GM12874 (cell line): ENCODE results near the gene WWOX.

Experiments used
- TF ChIP-seq, protein P1 (sequence below): IDR thresholded peaks from 2 replicates; pipeline ENCODE4 v1.5.1; 2011; ENCODE audit warnings: low read depth, mild to moderate bottlenecking, control low read depth, low read length, moderate library complexity; ENCODE audit not compliant: insufficient read depth

The WWOX gene

DNA sequence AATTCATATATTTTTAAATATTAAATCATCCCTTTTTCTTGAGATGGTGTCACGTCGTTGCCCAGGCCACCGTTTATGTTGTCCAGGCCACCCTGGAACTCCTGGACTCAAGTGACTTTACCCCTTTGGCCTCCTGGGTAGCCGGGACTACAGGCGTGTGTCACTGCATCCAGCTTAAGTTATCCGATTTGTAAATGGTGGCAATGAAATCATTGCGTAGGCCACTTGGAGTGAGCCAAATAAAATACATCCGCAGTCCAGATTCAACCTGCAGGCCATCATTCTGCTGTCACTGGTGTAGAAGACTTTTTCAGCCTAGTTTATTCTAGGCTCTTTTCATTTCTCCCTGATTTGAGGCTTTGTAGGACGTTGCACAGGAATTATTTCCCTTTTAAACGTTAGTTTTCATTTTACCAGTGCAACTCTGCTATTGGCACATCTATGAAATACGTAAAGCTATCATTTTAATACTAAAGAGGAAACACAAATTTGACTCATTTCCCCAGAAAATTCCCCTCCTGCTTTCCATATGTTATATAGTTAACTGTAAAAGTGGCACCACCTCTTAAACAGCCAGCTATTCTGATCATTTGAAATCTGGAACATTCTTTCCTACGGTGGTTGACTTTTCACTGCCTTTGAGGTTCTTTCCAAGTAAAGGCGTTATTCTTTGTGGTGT is 1051.3 kb downstream of the WWOX start:
- TF ChIP-seq, protein P1, sequence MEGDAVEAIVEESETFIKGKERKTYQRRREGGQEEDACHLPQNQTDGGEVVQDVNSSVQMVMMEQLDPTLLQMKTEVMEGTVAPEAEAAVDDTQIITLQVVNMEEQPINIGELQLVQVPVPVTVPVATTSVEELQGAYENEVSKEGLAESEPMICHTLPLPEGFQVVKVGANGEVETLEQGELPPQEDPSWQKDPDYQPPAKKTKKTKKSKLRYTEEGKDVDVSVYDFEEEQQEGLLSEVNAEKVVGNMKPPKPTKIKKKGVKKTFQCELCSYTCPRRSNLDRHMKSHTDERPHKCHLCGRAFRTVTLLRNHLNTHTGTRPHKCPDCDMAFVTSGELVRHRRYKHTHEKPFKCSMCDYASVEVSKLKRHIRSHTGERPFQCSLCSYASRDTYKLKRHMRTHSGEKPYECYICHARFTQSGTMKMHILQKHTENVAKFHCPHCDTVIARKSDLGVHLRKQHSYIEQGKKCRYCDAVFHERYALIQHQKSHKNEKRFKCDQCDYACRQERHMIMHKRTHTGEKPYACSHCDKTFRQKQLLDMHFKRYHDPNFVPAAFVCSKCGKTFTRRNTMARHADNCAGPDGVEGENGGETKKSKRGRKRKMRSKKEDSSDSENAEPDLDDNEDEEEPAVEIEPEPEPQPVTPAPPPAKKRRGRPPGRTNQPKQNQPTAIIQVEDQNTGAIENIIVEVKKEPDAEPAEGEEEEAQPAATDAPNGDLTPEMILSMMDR, result no peak

DNA sequence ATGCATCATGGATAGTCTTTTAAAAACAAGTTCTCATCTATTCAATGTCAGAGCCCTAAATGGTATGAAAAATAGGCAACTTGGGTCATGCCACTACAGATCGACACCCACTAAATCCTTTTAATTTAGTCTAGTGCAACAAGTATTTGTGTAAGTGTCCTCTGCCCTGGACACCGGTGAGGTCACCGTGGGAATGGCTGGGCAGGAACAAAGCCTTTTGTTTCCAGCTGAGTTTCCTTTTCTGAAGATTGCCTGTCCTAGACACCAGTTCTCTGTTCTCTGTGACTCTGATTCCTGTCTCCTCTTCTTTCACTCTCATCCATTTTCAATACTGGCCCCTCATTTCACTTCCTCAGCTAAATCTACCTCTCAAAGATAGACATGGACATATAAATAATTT is 1054.6 kb downstream of the WWOX start:
- TF ChIP-seq, protein P1, result no peak

DNA sequence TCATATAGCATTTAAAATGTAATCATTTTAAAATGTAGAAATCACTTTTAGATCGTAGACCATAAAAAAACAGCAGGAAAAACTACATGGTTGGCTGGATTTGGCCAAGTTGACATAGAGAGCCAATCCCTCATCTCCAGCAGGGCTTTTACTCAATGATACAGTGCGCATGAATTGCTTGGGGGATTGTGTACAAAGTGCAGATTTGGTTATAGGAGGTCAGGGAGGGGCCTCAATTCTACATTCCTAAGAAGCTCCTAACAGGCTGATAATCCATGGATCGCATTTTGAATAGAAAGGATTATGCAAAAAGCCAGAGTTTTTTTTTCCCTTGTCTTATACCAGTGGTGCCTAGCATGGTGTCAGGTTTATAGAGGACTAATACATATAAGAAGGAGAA is 1056.0 kb downstream of the WWOX start:
- TF ChIP-seq, protein P1, result no peak

DNA sequence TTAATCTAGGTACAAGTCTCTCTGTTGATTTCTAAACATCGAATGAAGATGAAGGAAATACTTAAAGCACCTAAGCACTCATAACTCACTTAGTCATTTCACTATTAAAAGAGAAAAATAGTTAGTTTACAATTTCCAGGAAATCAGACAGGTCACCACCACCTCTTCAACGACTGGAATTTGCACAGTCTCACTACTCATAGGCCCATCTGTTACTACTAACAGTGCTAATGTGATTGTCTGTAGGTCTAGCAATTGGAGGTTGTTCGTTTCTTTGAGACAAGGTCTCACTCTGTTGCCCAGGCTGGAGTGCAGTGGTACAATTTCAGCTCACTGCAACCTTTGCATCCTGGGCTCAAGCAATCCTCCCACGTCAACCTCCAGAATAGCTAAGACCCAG is 1056.5 kb downstream of the WWOX start:
- TF ChIP-seq, protein P1, result no peak

- TF ChIP-seq, protein P1, result no peak
Observed at GRCh38 chr16:79156761-79157160, 1057.3 kb downstream of the WWOX start.

- TF ChIP-seq, protein P1, result no peak
Observed at GRCh38 chr16:79158337-79158736, 1058.9 kb downstream of the WWOX start.

DNA sequence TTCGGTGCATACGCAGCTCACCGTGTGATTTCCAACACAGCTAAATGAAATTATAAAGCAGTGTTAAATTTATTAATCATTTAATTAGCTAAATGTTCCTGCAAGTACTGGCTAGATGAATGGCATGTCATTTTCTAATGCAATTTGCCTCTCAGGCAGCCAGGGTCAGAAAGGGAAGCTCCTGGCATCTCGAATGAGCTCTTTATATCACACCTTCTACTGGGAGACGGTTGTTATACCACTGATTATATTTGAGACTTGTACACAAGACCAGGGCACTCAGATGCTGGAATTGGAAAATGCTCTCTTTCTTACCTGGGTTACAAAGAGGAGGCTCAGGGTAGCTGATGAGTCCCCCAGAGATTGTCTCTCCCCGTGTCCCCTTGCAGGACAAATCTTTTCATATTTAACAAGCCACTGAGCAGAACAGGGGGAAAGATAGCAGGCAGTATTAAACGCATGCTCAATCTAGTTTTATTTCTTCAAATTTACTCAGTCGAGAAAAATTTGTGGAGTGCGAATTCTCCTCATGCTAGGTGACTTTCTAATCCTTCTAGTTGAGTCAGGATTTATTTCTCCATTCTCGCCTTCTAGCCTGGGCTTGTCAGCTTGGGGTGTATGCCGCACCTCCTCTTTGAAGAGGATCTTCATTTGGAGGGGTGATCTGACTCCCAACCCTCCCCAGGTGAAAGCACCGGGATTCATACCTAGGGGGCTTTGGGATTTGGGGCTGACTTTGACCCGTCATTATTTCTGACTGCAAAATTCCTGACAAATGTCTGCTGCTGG is 1060.0 kb downstream of the WWOX start:
- TF ChIP-seq, protein P1, result no peak
